ENCODE measurements around the gene ZNF778. TPM values are rescaled to one million over a fixed set of nuclear protein-coding genes. Genes with fewer than 3 reads are reported as not detected.
A peak's percentile ranks its signal among the peaks of the same experiment; 100 is the strongest.

The ZNF778 gene
- total and polyA plus RNA-seq, 2 experiments from 2014 or later = 1.3 to 2.9 TPM

DNA sequence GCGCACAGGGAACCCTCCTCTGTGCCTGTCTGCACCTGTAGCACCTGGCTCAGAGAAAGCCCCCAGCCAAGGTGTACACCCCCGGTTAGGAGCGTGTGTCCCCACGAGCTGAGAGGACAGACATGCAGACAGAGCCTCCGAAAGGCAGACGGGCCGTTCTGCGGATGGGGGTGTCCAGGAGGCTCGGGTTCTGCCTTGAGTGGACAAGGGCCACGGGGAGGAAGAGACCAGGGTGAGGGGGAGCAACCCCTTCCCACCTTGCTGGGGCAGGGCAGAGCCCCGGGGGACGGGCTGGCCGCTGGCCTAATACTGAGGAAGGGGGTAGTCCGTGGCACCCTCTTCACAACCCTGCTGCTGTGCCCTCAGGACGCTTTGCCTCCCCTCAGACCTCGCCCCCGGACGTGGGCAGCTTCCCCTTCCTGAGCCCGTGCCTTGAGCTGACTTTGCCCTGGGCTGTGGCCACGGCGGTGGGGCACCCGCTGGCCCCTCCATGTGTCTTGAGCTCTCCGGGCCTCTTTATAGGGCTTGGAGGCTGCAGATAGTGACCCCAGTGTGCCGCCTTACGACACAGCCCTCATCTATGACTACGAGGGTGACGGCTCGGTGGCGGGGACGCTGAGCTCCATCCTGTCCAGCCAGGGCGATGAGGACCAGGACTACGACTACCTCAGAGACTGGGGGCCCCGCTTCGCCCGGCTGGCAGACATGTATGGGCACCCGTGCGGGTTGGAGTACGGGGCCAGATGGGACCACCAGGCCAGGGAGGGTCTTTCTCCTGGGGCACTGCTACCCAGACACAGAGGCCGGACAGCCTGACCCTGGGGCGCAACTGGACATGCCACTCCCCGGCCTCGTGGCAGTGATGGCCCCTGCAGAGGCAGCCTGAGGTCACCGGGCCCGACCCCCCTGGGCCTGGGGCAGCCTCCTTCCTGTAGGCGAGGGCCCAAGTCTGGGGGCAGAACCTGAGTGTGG is 22.9 kb upstream of the ZNF778 start:
- no peaks in the 10 kb centered on the region for H3K36me3 ChIP-seq (replicated peaks; ENCODE audit: insufficient read depth, low read depth)
- peaks cover 6% of the 10 kb centered on the region for H3K4me1 ChIP-seq (ENCODE audit: insufficient read depth)
- no peaks in the 10 kb centered on the region for H3K79me2 ChIP-seq
- H3K27me3 ChIP-seq = peaks cover 7% of the 10 kb centered on the region
- TF ChIP-seq, protein P1, sequence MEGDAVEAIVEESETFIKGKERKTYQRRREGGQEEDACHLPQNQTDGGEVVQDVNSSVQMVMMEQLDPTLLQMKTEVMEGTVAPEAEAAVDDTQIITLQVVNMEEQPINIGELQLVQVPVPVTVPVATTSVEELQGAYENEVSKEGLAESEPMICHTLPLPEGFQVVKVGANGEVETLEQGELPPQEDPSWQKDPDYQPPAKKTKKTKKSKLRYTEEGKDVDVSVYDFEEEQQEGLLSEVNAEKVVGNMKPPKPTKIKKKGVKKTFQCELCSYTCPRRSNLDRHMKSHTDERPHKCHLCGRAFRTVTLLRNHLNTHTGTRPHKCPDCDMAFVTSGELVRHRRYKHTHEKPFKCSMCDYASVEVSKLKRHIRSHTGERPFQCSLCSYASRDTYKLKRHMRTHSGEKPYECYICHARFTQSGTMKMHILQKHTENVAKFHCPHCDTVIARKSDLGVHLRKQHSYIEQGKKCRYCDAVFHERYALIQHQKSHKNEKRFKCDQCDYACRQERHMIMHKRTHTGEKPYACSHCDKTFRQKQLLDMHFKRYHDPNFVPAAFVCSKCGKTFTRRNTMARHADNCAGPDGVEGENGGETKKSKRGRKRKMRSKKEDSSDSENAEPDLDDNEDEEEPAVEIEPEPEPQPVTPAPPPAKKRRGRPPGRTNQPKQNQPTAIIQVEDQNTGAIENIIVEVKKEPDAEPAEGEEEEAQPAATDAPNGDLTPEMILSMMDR (IDR thresholded peaks at IDR 0.05; ENCODE audit: poor library complexity) = no peak
- no peak for TF ChIP-seq EZH2phosphoT487 (IDR thresholded peaks at IDR 0.05; ENCODE audit: low read depth, severe bottlenecking, unreplicated experiment)
- no peak for TF ChIP-seq EZH2 (IDR thresholded peaks at IDR 0.05; ENCODE audit: borderline replicate concordance)
- H3K9me3 ChIP-seq (ENCODE audit: low read depth) = no peaks in the 10 kb centered on the region
- no peak overlapping the region for H3K27ac ChIP-seq
- no peak overlapping the region for H3K4me3 ChIP-seq
- 93% methylated on average over 42 of the region's 45 CpGs for WGBS (ENCODE audit: low lambda C conversion rate, missing lambda C conversion rate)
- no peak overlapping the region for H3K4me2 ChIP-seq
- DNase-seq (ENCODE audit: low spot score) = peak; percentile 5
- H2AFZ ChIP-seq = no peak overlapping the region
- no peaks in the 10 kb centered on the region for H3K9me2 ChIP-seq (replicated peaks; ENCODE audit: insufficient read depth)
- no peaks in the 10 kb centered on the region for H4K20me1 ChIP-seq (ENCODE audit: insufficient read depth, poor library complexity, severe bottlenecking)

DNA sequence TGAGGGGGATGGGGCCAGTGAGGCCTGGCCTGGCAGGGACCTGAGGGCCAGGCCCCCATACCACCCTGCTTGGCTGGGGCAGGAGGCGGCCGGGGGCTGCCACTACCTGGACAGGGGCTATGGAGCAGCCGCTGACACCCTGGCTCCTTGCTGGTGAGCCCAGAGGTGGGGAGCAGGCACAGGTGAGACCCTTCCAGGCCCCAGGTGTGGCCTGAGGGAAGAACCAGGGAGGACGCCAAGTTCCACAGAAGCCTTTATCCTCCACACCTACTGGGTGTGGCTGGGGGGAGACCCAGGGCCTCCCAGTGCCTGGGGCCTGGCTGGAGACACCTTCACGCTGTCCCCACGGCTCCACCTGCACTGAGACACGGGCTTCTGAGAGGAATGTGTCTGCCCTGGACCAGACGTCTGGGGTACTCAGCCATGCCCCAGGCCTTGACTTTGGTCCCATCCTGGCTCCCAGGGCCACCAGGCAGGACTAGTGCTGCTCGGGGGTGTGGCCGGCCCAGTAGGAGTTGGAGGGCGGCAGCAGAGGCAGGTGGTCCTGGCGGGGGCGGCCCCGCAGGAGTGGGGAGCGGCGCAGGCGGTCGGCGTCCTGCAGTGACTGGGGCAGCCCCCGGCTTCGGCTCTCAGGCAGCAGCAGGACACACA is 21.9 kb upstream of the ZNF778 start:
- Histone ChIP-seq H3K4me2 (no peak overlapping the region), H3K27ac (no peak overlapping the region), H3K36me3 (replicated peaks; ENCODE audit: insufficient read depth, low read depth) (no peaks in the 10 kb centered on the region), H3K9me2 (replicated peaks; ENCODE audit: insufficient read depth) (no peaks in the 10 kb centered on the region), H3K27me3 (peaks cover 17% of the 10 kb centered on the region), H3K9me3 (ENCODE audit: low read depth) (no peaks in the 10 kb centered on the region), H2AFZ (no peak overlapping the region), H4K20me1 (ENCODE audit: insufficient read depth, poor library complexity, severe bottlenecking) (no peaks in the 10 kb centered on the region), H3K4me3 (no peak overlapping the region), H3K79me2 (no peaks in the 10 kb centered on the region), H3K4me1 (ENCODE audit: insufficient read depth) (peaks cover 6% of the 10 kb centered on the region)
- 84% methylated on average over 16 of the region's 21 CpGs for WGBS (ENCODE audit: low lambda C conversion rate, missing lambda C conversion rate)
- no peak for TF ChIP-seq EZH2 (IDR thresholded peaks at IDR 0.05; ENCODE audit: borderline replicate concordance)
- TF ChIP-seq, protein P1 (IDR thresholded peaks at IDR 0.05; ENCODE audit: poor library complexity) = no peak
- no peak for TF ChIP-seq EZH2phosphoT487 (IDR thresholded peaks at IDR 0.05; ENCODE audit: low read depth, severe bottlenecking, unreplicated experiment)
- peak; percentile 7 for DNase-seq (ENCODE audit: low spot score)

DNA sequence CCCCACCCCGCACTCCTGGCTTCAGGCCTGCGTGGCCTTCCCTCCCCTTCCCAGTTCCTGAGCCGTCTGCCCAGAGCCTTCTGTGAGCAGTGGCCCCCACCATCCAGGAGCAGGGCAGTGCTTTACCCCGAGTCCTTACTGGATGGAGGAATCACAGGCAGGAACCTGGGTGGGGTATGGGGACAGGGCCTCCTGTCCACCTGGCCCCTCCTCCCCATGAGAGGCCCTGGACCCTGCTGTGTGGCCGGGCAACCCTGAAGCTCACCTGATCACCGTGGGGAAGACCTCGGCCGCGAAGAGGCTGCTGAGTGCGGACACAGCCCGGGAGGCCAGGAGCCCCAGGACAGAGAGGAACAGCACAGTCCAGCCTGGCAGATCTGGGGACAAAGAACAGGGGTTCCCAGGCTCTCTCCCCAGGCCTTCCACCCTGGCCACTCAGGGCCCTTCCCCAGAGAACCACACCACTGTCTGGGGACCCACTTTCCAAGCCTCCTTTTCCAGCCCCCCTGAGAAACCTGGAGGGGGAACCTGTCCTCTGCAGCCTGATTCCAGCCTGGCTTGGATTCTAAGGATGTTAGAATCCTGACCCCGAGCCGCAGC is 20.4 kb upstream of the ZNF778 start:
- Histone ChIP-seq H3K4me3 (no peak overlapping the region), H3K4me2 (no peak overlapping the region), H4K20me1 (ENCODE audit: insufficient read depth, poor library complexity, severe bottlenecking) (no peaks in the 10 kb centered on the region), H3K27ac (no peak overlapping the region), H3K27me3 (peaks cover 22% of the 10 kb centered on the region), H2AFZ (no peak overlapping the region), H3K4me1 (ENCODE audit: insufficient read depth) (peaks cover 1% of the 10 kb centered on the region), H3K36me3 (replicated peaks; ENCODE audit: insufficient read depth, low read depth) (no peaks in the 10 kb centered on the region), H3K9me3 (ENCODE audit: low read depth) (no peaks in the 10 kb centered on the region), H3K9me2 (replicated peaks; ENCODE audit: insufficient read depth) (no peaks in the 10 kb centered on the region), H3K79me2 (no peaks in the 10 kb centered on the region)
- DNase-seq (ENCODE audit: low spot score) = peak; percentile 3
- WGBS (ENCODE audit: low lambda C conversion rate, missing lambda C conversion rate) = 84% methylated on average over 12 of the region's 13 CpGs
- TF ChIP-seq EZH2phosphoT487 (IDR thresholded peaks at IDR 0.05; ENCODE audit: low read depth, severe bottlenecking, unreplicated experiment) (no peak), EZH2 (IDR thresholded peaks at IDR 0.05; ENCODE audit: borderline replicate concordance) (no peak)
- TF ChIP-seq, protein P1 (IDR thresholded peaks at IDR 0.05; ENCODE audit: poor library complexity) = no peak

Data from hepatocyte (in vitro differentiated cells).